Measurements from ENCODE around the gene SNX6.
"Not testable (repeated sequence)": the region's sequence is repeated elsewhere in the genome, so short reads cannot be mapped to it uniquely, and the experiment has no call there.

The SNX6 gene

DNA sequence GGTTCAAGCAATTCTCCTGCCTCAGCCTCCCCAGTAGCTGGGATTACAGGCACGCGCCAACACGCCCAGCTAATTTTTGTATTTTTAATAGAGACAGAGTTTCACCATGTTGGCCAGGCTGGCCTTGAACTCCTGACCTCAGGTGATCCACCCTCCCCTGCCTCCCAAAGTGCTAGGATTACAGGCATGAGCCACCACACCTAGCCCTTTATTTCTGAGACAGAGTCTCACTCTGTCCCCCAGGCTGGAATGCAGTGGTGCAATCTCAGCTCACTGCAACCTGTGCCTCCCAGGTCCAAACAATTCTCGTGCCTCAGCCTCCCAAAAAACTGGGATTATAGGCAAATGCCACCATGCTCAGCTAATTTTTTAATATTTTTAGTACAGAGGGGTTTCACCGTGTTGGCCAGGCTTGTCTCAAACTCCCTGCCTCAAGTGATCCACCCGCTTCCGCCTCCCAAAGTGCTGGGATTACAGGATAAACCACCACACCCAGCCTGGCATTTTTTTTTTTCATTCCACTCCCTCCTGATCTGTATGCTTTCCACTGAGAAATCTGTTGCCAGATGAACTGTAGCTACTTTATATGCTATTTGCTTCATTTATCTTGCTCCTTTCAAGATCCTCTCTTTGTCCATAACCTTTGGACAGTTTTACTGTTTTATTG lies 109.5 kb downstream of the SNX6 start:
- ATAC-seq, result not testable (repeated sequence)

All from activated CD4-positive, CD25-positive, alpha-beta regulatory T cell treated with anti-CD3 and anti-CD28 coated beads, Interleukin-2, amount 50 U/mL, for 24 hours (primary cell).